ENCODE measurements around the gene NHSL2.
"Not testable (repeated sequence)": the region's sequence is repeated elsewhere in the genome, so short reads cannot be mapped to it uniquely, and the experiment has no call there.

NHSL2 gene

GRCh38 chrX:71953946-71954345 is 43.3 kb downstream of the NHSL2 start:
- TF ChIP-seq CTCF (IDR thresholded peaks at IDR 0.05; ENCODE audit: low read length, missing control alignments): no peak
- DNase-seq (ENCODE audit: low read depth): no peak
- no peak overlapping the region for H3K4me3 ChIP-seq (replicated peaks; ENCODE audit: low read depth, low read length)

- TF ChIP-seq CTCF (IDR thresholded peaks at IDR 0.05; ENCODE audit: low read length, missing control alignments): no peak
- H3K4me3 ChIP-seq (replicated peaks; ENCODE audit: low read depth, low read length): no peak overlapping the region
- no peak for DNase-seq (ENCODE audit: low read depth)
Observed at GRCh38 chrX:71954458-71954857, 43.8 kb downstream of the NHSL2 start.

- no peak for TF ChIP-seq CTCF (IDR thresholded peaks at IDR 0.05; ENCODE audit: low read length, missing control alignments)
- no peak for DNase-seq (ENCODE audit: low read depth)
- H3K4me3 ChIP-seq (replicated peaks; ENCODE audit: low read depth, low read length): no peak overlapping the region
Observed at GRCh38 chrX:71955530-71956120, 45.0 kb downstream of the NHSL2 start.

- TF ChIP-seq CTCF (IDR thresholded peaks at IDR 0.05; ENCODE audit: low read length, missing control alignments): no peak
- peak; percentile 16 for DNase-seq (ENCODE audit: low read depth)
- no peak overlapping the region for H3K4me3 ChIP-seq (replicated peaks; ENCODE audit: low read depth, low read length)
Observed at GRCh38 chrX:71958281-71958675, 47.6 kb downstream of the NHSL2 start.

- DNase-seq (ENCODE audit: low read depth); H3K4me3 ChIP-seq (replicated peaks; ENCODE audit: low read depth, low read length): not testable (repeated sequence)
Observed at GRCh38 chrX:71964184-71964583, 53.5 kb downstream of the NHSL2 start.

- no peak for TF ChIP-seq CTCF (IDR thresholded peaks at IDR 0.05; ENCODE audit: low read length, missing control alignments)
- DNase-seq (ENCODE audit: low read depth): no peak
- H3K4me3 ChIP-seq (replicated peaks; ENCODE audit: low read depth, low read length): no peak overlapping the region
Observed at GRCh38 chrX:71974916-71975315, 64.3 kb downstream of the NHSL2 start.

- no peak overlapping the region for H3K4me3 ChIP-seq (replicated peaks; ENCODE audit: low read depth, low read length)
- no peak for TF ChIP-seq CTCF (IDR thresholded peaks at IDR 0.05; ENCODE audit: low read length, missing control alignments)
- peak; percentile 38 for DNase-seq (ENCODE audit: low read depth)
Observed at GRCh38 chrX:71976753-71977152, 66.1 kb downstream of the NHSL2 start.

Data from fibroblast of pulmonary artery (primary cell).